ENCODE measurements around the gene COL4A3.

DNA sequence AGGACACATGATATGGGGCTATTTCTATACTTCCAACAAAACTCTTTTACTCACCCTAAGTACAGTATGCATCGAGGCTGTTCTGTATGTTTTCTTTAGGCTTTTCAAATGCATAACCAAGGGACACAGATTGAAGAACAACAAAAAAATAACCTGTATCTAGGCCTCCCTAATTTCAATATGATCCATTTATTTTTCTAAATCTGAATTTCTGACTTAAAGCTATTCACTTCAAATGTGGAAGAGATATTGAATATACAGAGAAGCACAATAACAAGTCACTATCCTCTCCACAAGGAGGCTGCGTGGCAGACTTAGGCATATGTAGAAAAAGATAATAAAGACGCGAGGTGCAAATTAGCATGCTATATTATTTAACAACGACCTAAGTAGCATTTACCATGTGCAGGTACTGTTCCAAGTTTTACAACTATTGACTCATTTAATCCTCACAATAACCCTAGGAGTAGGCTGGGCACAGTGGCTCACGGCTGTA, 121.4 kb downstream of the COL4A3 start:
- TF ChIP-seq CTCF (IDR thresholded peaks at IDR 0.05) (no peak), POLR2A (IDR thresholded peaks at IDR 0.05) (no peak), EP300 (IDR thresholded peaks at IDR 0.05) (no peak)

All from stomach (tissue), 4 donors.